ENCODE results near the gene ABCA2. TPM values are rescaled to one million over a fixed set of nuclear protein-coding genes. Genes with fewer than 3 reads are reported as not detected.

The ABCA2 gene
- total and polyA plus RNA-seq, 2 experiments from 2014 or later, result 7.0 to 16.0 TPM

- TF ChIP-seq, protein P1, sequence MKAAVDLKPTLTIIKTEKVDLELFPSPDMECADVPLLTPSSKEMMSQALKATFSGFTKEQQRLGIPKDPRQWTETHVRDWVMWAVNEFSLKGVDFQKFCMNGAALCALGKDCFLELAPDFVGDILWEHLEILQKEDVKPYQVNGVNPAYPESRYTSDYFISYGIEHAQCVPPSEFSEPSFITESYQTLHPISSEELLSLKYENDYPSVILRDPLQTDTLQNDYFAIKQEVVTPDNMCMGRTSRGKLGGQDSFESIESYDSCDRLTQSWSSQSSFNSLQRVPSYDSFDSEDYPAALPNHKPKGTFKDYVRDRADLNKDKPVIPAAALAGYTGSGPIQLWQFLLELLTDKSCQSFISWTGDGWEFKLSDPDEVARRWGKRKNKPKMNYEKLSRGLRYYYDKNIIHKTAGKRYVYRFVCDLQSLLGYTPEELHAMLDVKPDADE (IDR thresholded peaks at IDR 0.05), result no peak
- TF ChIP-seq STAT1 (IDR thresholded peaks at IDR 0.05; ENCODE audit: unreplicated experiment), result no peak
These were observed 4.8 kb upstream of the ABCA2 start (continued) for GRCh38 chr9:137032858-137033257.

DNA sequence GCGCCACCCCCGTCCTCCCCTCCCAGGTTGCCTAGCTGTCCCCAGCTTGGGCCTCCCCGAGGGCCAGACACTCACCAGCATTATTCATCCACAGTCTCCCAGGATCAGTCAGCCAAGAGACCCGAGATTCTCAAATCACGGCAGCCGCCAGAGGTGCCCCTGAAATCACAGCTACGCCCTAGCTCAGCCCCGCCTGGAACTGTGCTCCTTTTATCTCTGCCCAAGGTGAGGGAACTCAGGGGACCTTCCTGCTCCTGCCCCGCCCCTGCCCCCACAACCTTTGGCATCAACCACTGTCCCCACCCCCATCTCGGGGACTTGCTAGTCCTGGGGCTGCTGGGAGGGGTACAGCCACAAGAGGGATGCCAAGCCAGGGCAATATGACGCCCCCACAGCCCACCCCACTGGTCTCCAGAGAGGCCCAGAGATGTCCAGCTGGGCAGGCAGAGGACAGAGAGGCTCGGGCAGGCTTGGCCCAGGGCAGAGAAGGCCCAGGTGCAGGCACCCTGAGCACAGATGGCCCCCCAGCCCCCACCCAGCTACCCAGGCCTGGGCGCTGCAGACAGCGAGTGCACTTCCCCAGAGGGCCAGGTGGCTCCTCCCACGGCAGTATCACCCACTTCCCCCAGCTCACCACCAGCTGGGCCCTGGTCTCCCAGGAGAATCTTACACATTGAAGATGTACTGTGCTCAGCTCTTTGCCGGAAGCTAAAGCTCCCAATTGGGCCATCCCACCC is 4.0 kb upstream of the ABCA2 start, which contains the start of gene FUT7:
TSS of gene FUT7 (minus strand) at position 185 of the 737 bp plus-strand sequence. CDS start at position 88, 97 bp downstream.
- Histone ChIP-seq H3K4me3 (no peak within 1 kb of the TSS), H3K27me3 (ENCODE audit: insufficient read depth) (peaks cover 16% of the 10 kb centered on the region), H3K4me1 (ENCODE audit: insufficient read depth) (0 out of 2 replicates have a peak, but pooled peaks cover 3% of the 10 kb centered on the region), H4K20me1 (replicated peaks; ENCODE audit: insufficient read depth) (no peaks in the 10 kb centered on the region), H2AFZ (no peak within 1 kb of the TSS), H3K79me2 (replicated peaks; ENCODE audit: insufficient read depth) (no peaks in the 10 kb centered on the region), H3K4me2 (no peak within 1 kb of the TSS), H3K27ac (ENCODE audit: low read depth) (no peak within 1 kb of the TSS), H3K36me3 (ENCODE audit: insufficient read depth) (no peaks in the 10 kb centered on the region), H3K9me2 (ENCODE audit: insufficient read depth) (no peaks in the 10 kb centered on the region), H3F3A (replicated peaks; ENCODE audit: low read depth) (0 out of 2 replicates have a peak, but pooled peaks cover 3% of the 10 kb centered on the region)
- no peak within 1 kb of the TSS for H3K4me3 Mint-ChIP-seq
- peaks cover 23% of the 10 kb centered on the region for H3K27me3 Mint-ChIP-seq (ENCODE audit: insufficient read depth, low read depth, poor library complexity)
- H3K36me3 Mint-ChIP-seq (ENCODE audit: low read depth), result no peaks in the 10 kb centered on the region
- H3K4me1 Mint-ChIP-seq, result no peaks in the 10 kb centered on the region; the same call in 2 of the 3 replicates
- DNase-seq (ENCODE audit: low spot score) (no peak), ATAC-seq (no peak)
- TF ChIP-seq, protein P1 (IDR thresholded peaks at IDR 0.05), result no peak
- TF ChIP-seq STAT1 (IDR thresholded peaks at IDR 0.05; ENCODE audit: unreplicated experiment) (no peak), ZNF331 (CRISPR knock-in tag; IDR thresholded peaks at IDR 0.05; ENCODE audit: low read depth) (no peak), CREB1 (CRISPR knock-in tag; IDR thresholded peaks at IDR 0.05; ENCODE audit: low read depth) (no peak)
- TF ChIP-seq, protein P2, sequence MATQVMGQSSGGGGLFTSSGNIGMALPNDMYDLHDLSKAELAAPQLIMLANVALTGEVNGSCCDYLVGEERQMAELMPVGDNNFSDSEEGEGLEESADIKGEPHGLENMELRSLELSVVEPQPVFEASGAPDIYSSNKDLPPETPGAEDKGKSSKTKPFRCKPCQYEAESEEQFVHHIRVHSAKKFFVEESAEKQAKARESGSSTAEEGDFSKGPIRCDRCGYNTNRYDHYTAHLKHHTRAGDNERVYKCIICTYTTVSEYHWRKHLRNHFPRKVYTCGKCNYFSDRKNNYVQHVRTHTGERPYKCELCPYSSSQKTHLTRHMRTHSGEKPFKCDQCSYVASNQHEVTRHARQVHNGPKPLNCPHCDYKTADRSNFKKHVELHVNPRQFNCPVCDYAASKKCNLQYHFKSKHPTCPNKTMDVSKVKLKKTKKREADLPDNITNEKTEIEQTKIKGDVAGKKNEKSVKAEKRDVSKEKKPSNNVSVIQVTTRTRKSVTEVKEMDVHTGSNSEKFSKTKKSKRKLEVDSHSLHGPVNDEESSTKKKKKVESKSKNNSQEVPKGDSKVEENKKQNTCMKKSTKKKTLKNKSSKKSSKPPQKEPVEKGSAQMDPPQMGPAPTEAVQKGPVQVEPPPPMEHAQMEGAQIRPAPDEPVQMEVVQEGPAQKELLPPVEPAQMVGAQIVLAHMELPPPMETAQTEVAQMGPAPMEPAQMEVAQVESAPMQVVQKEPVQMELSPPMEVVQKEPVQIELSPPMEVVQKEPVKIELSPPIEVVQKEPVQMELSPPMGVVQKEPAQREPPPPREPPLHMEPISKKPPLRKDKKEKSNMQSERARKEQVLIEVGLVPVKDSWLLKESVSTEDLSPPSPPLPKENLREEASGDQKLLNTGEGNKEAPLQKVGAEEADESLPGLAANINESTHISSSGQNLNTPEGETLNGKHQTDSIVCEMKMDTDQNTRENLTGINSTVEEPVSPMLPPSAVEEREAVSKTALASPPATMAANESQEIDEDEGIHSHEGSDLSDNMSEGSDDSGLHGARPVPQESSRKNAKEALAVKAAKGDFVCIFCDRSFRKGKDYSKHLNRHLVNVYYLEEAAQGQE (IDR thresholded peaks at IDR 0.05; ENCODE audit: unreplicated experiment), result no peak
- H3K27ac Mint-ChIP-seq, result no peak within 1 kb of the TSS
- no peaks in the 10 kb centered on the region for H3K9me3 Mint-ChIP-seq
